HG03520 (cell line): ENCODE results near the gene COPS8.

Experiments used
- ATAC-seq: cut with Tn5 transposase; IDR thresholded peaks from one replicate; pipeline ENCODE4 v1.9.1; 2021; ENCODE audit warnings: mild to moderate bottlenecking, moderate library complexity; ENCODE audit not compliant: unreplicated experiment

Gene COPS8

DNA sequence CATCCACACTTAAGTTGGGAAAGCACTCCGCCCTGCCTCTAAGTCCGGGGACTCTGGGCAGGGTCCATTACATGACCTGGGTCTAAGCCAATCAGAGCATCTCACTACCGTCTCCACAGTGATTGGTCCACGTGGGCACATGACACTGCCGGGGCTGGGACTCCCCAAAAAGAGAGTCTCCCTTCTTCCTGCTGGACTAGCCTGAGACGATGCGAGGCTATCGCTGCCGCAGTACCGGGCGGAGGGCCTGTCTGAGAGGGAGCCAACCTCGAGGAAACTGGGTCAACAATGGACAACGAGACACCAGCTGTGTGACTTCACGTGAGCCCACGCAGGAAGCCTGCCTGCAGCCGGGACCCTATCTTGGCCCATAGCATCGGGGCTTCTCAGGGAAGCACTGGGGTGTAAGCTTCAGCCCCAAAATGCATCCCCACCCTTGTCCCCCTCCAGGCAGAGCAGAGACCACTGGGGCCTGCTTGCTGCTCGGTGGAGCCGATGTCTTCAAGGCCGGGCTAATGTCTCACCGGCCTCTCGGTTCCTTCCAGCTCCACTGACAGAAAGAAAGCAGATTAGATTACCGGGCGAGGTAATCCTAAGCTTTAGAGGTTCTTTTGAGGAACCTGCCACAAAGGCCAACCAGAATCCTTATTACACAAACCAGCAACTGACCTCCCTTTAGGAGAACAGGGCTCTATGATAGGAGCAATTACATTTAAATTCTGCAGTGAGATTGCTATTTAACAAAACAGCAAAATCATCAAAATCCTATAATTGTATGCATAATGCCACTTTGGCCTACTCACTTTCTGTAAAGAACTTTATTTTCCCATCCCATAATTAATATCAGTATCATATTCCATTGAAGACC is 21.3 kb upstream of the COPS8 start:
- ATAC-seq = no peak

DNA sequence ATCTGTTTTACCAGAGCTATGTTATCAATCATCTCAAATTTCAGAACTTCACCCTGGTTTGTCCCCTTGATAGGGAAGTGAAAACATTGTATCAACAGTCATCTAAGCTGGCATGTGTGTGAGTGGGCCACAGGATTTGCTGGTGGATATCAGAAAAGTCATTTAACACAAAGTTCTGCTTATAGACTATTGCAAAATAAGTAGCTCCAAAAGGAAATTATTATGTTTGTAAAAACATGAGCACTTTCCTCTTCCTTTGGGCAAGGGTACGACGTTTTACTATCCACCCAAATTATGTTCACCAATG is 20.7 kb upstream of the COPS8 start:
- no peak for ATAC-seq

DNA sequence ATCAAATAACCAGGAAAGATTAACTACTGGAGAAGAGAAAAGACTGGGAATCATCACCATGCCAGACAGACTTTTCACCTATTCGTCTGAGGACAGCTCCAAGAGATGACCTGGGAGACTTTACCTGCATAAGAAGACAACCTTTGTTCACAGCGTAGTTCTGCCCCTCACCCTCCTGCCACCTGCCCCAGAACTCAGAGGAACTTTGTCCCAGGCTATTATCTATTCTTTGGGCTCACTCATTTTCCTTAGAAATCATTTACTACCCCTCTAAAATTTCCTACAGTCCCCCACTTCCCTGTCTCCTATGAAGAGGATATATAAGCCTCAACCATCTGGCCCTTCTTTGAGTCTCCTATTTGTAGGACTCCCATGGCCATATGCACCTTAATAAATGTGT is 19.3 kb upstream of the COPS8 start:
- no peak for ATAC-seq

DNA sequence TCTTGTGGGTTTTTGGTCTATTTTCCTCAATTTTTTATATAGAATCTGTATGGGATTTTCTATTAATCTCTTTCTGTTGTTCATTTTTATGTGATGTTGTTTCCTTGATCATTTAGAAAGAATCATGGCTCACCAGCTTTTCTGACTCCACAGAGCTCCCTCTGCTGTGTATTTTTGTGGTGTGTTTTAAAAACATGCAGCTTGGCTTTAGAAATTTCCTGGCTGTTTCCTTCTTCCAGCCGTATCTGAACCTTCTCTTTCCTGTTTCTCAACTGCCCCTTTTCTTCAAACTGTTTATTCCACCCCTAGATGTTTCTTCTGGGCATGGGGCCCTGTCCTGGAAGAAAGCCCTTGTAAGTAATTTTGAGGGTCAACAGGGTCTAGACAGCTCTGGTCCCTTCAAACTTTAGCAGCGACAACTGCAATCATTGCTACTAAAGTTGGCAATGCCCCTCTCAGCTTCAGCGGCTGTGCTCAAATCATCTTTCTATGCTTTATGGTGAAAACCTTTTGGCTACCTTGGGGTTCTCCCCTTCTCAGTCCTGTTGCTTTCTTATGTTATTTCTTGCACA is 17.6 kb upstream of the COPS8 start:
- no peak for ATAC-seq

DNA sequence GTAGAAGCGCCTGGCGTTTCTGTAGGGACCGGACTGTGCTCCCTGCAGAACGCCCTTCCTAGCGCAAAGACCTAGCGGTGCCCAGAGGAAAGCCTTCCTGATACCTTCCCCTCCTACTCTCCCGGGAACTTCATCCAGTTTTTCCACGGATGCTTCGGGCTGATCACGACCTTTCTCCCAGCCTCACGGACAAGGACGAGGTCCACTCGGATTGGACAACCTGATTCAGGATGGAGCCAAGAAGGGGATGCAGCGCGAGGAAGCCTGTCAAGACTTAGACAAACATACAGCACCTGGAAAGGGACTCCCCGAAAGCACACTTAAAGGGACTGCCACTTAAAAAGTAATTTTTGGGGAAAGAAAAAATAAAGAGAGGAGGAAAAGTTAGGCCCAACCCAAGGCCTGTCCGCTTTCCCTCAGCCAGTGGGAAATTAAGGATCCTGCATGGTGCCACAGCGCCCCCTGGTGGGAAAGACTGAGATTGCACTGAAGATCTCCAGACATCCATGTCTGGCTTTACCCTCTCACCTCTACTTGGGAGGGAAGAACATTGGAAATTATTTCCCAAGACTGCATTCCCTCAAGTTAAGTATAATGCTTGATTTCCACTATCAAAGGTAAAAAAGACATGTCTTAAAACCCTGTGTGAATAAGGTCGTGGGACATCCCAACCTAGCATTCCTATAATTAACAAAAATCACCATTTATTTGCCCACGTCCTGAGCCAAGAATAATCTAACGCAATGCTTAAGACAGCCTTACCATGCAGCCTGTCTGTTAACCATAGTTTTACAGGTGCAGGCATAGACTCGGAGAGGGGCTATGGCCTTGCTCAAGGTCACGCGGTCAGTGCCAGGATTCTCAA is 13.4 kb upstream of the COPS8 start:
- ATAC-seq = no peak

DNA sequence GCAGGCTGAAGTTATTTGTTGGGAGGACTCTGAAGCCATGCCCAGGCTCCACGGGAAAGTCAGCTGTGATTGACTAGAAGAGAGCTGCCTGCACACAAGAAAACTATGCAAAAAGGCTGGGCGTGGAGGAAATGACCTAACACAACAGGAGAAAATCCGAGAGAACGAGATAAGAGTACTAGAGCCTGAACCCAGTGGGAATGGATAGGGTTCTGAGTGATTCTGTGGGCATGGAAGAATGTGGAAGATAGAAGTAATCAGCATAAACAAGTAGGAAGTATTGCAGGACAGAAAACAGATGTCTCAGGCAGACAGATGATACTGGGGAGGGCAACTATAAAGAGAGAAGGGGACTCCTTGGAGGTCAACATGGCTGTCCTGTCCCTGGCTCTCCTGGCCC is 12.1 kb upstream of the COPS8 start:
- ATAC-seq = no peak

GRCh38 chr2:237074211-237074993 is 11.3 kb upstream of the COPS8 start:
- ATAC-seq = no peak

DNA sequence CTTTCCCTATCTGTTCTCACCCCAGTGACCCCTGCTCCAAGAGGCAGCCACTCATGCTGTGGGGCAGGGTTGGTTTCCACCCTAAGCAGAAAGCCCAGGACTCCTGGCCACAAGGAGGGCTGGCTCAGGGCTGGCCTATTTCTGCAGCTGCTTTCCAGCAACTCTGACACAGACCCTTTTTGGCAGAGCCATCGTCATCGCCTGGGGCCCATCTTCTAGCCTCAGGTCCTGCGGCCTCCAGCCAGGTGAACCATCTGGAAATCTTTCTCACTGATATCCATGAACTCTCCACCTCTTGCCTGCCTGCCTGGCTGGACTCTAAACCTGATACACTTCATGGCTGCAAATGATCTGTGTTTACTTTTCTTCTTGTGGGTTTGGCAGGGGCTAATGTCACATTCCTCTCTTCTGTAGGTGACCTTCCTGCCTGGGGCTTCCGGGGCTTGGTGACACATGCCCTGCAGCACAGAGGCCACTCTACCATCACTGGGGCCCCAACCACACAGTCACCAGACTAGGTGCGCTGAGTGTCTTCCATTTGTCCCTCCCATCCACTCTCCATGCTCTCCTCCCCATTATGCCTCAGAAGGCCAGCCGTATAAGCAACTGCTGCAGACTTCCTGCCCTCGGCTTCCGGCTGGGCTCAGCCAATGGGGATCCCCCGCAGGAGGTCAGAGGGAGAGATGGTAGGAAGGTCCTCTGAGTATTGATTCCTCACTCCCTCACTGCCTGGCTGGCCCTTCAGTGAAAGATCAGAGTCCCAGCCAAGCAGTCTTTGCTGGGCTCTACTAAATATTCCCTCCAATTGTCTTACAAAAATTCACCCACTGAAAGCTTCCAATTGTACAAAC is 9.7 kb upstream of the COPS8 start:
- ATAC-seq = no peak

DNA sequence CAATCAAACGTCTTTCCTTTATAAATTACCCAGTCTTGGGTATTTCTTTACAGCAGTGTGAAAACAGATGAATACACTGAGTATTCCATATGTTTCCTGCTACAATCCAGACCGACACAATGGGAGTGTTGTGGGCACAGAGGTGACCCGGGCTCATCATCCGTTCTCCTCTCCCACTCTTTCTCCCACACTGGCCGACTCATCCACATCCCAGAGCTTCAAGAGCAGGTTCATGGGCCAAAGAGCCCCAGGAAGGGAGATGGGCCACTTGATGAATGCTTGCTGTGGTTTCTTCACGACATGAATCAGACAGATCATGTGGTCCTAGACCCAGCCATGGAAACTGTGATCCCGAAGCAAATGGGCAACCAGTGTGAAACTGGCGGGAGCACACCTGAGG is 4.1 kb upstream of the COPS8 start:
- no peak for ATAC-seq

GRCh38 chr2:237083026-237083425 is 2.7 kb upstream of the COPS8 start:
- ATAC-seq = no peak

DNA sequence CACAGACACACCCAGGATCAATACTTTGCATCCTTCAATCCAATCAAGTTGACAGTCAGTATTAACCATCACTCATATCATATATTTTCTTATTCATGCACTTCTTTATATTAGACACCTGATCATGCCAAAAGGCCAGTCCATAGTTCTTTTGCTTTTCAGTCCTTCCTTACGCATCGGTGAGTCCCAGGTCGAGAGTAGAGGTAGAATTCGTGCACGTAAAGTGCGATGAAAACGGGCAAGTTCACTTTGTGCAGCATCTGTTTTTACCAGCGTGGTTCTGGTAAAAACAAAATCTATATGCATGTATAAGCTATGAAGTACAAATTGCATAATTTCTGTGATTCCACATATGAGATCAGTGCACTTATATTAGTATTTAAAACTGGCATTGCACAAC is 1.2 kb upstream of the COPS8 start:
- no peak for ATAC-seq

- ATAC-seq = no peak
These were observed 5.2 kb downstream of the COPS8 start for GRCh38 chr2:237090906-237091305.

DNA sequence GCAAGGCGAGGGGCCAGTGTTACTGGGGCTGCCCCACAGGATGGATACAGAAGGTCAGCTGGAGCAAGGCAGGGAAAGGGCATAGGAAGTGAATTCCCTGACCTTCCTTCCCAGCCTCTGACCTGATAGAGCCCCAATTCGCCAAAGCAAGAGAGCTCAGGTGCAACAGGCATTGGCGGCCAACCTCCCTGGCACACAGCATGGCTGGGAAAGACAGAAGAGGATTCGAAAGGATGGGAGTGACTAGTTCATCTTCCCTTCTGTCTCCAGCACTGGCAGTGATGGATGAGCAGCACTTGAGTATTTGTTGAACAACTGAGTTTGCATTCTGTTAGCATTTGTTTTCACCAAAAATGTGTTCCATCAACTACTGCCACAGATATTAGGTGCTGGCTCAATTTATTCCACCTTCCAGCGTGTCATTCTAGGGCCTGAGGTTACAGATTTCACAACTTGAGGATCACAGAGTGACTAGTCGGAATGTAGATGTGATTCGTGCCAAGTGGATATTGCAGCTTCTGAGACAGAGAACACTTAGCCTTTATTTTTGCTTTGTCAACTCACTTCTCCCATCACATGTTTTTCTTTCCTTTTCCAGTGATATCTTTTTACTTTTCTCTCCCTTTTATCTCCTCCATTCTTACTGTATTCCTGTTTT is 6.2 kb downstream of the COPS8 start:
- no peak for ATAC-seq

- no peak for ATAC-seq
These were observed 6.8 kb downstream of the COPS8 start for GRCh38 chr2:237092506-237092905.

DNA sequence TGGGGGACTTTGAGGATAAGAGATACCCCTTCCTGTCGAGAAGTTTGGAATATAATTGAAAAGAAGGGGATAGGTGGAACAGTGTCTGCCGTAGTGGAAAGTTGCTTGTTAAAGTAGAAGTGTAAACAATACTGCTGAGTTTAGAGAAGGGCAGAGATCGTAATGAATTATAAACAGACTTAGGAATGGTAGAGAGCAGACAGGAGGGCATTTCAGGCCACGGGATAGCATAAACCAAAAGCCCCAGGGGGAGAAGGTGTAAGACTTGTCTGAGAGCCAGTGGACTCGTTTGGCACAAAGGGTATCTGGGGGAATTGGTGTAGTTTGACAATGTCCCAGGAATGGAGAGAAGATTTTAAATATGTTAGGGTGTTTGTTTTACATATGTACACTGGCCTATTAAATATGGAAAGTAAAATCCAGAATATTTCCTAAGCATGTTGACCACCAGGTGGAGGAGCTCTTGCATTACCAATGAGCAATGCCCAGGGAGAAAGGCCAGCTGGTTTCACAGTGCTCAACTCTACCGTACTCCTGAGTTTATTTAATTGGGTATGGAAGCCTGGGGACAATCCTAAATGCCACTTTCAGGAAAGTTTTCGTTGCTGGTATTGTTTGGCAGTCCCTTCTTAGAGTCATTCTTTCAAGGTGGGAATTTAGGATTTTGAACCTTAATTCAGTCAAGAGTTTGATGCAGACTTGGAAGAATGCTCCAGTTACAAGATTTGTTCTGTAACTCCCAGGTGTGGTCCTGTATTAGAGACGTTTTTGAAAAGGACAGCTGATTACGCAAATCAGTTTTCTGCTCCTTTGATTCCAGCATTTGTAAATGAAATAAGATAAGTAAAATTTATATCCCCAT is 7.5 kb downstream of the COPS8 start:
- ATAC-seq = no peak

- ATAC-seq = no peak
These were observed 10.5 kb downstream of the COPS8 start for GRCh38 chr2:237096201-237096600.

DNA sequence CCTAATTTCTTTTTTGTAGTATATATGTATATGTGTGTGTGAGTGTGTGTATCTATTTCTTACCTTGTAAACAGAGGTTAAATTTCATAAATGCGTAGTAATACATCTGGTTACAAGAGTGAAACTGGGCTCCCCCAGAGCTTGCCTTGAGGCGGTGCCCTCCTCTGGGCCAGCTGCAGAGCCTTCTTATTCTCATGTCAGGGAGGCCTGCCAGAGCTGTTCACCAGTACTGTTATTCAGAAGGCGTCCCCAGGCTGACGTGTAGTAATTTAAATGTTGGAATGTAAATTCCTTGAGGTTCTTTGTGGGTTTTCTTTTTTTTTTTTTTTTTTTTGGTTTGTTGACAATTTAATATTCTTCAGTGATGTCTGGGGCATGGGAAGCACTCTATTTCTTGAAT is 11.2 kb downstream of the COPS8 start:
- ATAC-seq = no peak

- no peak for ATAC-seq
These were observed 11.7 kb downstream of the COPS8 start for GRCh38 chr2:237097326-237097910.
